Endothelial cell of umbilical vein (primary cell): ENCODE measurements around the gene MAPT.

ENCODE experiments used
- POLR2A ChIP-seq: IDR thresholded peaks from 2 replicates; pipeline ENCODE4 v1.6.1; 2012; ENCODE audit warnings: low read depth, mild to moderate bottlenecking, control low read depth, low read length
- POLR2AphosphoS5 ChIP-seq: IDR thresholded peaks from 2 replicates; pipeline ENCODE4 v1.6.1; 2012; ENCODE audit warnings: low read depth, mild to moderate bottlenecking, control low read depth, low read length, moderate library complexity; ENCODE audit not compliant: insufficient read depth

GRCh38 chr17:45929344-45929743 lies 35.0 kb downstream of the MAPT start:
- no peak for TF ChIP-seq POLR2AphosphoS5
- no peak for TF ChIP-seq POLR2A
